ENCODE results near the gene FAM83F.

FAM83F gene

GRCh38 chr22:40007853-40008710, 13.3 kb downstream of the FAM83F start:
- ChIA-PET POLR2A (no interaction called here), CTCF (interaction anchor here (2.0 kb wide), 1 partner anchor 17 kb away, joined by 7 read pairs; no protein-coding TSS in a partner anchor)
- DNase-seq (ENCODE audit: extremely low spot score) = no peak
- no peak for TF ChIP-seq L3MBTL2 (conservative IDR thresholded peaks at IDR 0.05)
- no peak for TF ChIP-seq TARDBP (IDR thresholded peaks at IDR 0.05)
- TF ChIP-seq CTBP1 (IDR thresholded peaks at IDR 0.05; ENCODE audit: borderline replicate concordance) = no peak
- no peak for TF ChIP-seq FOXK2 (IDR thresholded peaks at IDR 0.05)
- no peak for TF ChIP-seq ZNF384 (IDR thresholded peaks at IDR 0.05)
- TF ChIP-seq SP1 (IDR thresholded peaks at IDR 0.05) = no peak
- TF ChIP-seq FOXM1 (IDR thresholded peaks at IDR 0.05; ENCODE audit: borderline replicate concordance) = no peak
- TF ChIP-seq FOXA1 (IDR thresholded peaks at IDR 0.05) = no peak

GRCh38 chr22:40008726-40009291, 14.1 kb downstream of the FAM83F start:
- TF ChIP-seq TARDBP (IDR thresholded peaks at IDR 0.05) = no peak
- TF ChIP-seq ELF4 (IDR thresholded peaks at IDR 0.05) = no peak
- TF ChIP-seq, protein P1, sequence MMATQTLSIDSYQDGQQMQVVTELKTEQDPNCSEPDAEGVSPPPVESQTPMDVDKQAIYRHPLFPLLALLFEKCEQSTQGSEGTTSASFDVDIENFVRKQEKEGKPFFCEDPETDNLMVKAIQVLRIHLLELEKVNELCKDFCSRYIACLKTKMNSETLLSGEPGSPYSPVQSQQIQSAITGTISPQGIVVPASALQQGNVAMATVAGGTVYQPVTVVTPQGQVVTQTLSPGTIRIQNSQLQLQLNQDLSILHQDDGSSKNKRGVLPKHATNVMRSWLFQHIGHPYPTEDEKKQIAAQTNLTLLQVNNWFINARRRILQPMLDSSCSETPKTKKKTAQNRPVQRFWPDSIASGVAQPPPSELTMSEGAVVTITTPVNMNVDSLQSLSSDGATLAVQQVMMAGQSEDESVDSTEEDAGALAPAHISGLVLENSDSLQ (IDR thresholded peaks at IDR 0.05) = no peak
- no peak for TF ChIP-seq SUZ12 (IDR thresholded peaks at IDR 0.05)
- no peak for TF ChIP-seq NFRKB (IDR thresholded peaks at IDR 0.05)
- no peak for TF ChIP-seq ZNF384 (IDR thresholded peaks at IDR 0.05)
- TF ChIP-seq CTBP1 (IDR thresholded peaks at IDR 0.05; ENCODE audit: borderline replicate concordance) = no peak
- no peak for TF ChIP-seq ARNT (IDR thresholded peaks at IDR 0.05)
- TF ChIP-seq HDGF (IDR thresholded peaks at IDR 0.05; ENCODE audit: borderline replicate concordance) = no peak
- TF ChIP-seq SP1 (IDR thresholded peaks at IDR 0.05) = no peak
- no peak for TF ChIP-seq BHLHE40 (IDR thresholded peaks at IDR 0.05; ENCODE audit: borderline replicate concordance)
- POLR2A ChIA-PET = interaction anchor here (1.3 kb wide), 1 partner anchor 35 kb away, joined by 5 read pairs; no protein-coding TSS in a partner anchor
- CTCF ChIA-PET = interaction anchor here (2.0 kb wide), 1 partner anchor 16 kb away, joined by 7 read pairs; no protein-coding TSS in a partner anchor
- DNase-seq (ENCODE audit: extremely low spot score) = no peak

GRCh38 chr22:40009292-40009774, 14.6 kb downstream of the FAM83F start:
- DNase-seq (ENCODE audit: extremely low spot score) = no peak
- ChIA-PET CTCF (interaction anchor here (2.0 kb wide), 1 partner anchor 15 kb away, joined by 7 read pairs; no protein-coding TSS in a partner anchor), POLR2A (interaction anchor here (1.3 kb wide), 1 partner anchor 34 kb away, joined by 5 read pairs; no protein-coding TSS in a partner anchor)

DNA sequence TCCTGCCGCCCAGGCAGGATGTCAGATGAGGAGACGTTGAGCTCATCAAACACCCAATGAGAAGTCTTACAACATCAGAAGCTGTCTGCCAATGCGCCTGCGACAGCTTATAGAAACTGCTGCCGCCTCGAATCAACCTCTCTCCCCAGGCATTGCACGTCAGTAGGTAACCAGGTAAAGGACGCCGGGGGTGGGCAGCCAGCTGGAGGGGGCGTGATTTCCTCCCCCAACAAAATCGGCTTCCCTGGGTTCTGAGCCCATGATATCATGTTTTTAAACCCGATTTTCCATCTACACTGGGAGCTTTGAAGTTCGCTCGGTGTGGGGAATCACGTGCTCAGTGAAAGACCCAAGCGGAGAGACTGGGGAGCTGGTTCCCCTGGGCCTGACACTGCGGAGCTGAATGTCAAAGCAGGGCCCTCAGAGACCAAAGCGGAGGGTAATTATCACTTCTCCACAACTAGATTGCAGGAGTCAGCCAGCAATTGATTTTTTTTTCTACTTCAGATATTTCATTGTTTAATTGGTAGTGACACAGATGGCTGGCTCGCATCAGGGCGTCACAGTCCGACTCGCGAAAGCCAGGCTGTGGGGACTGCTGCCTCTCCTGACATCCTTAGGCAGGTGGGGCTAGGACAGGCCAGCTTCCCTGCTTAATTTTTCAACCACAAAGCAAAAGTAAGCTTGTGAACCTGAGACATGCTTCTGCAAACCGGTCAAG, 15.4 kb downstream of the FAM83F start:
- TF ChIP-seq NFRKB (IDR thresholded peaks at IDR 0.05) (no peak), SP1 (IDR thresholded peaks at IDR 0.05) (no peak), L3MBTL2 (conservative IDR thresholded peaks at IDR 0.05) (no peak), ELF4 (IDR thresholded peaks at IDR 0.05) (no peak), FOXM1 (IDR thresholded peaks at IDR 0.05; ENCODE audit: borderline replicate concordance) (no peak), TARDBP (IDR thresholded peaks at IDR 0.05) (no peak), ARNT (IDR thresholded peaks at IDR 0.05) (no peak), FOXK2 (IDR thresholded peaks at IDR 0.05) (no peak), CTBP1 (IDR thresholded peaks at IDR 0.05; ENCODE audit: borderline replicate concordance) (no peak), HDGF (IDR thresholded peaks at IDR 0.05; ENCODE audit: borderline replicate concordance) (no peak), FOXA1 (IDR thresholded peaks at IDR 0.05) (no peak), SUZ12 (IDR thresholded peaks at IDR 0.05) (no peak), BHLHE40 (IDR thresholded peaks at IDR 0.05; ENCODE audit: borderline replicate concordance) (no peak), LEF1 (IDR thresholded peaks at IDR 0.05; ENCODE audit: borderline replicate concordance) (no peak), ZNF384 (IDR thresholded peaks at IDR 0.05) (no peak)
- TF ChIP-seq, protein P1 (IDR thresholded peaks at IDR 0.05) = no peak
- ChIA-PET CTCF (no interaction called here), POLR2A (interaction anchor here (1.3 kb wide), 1 partner anchor 34 kb away, joined by 5 read pairs; no protein-coding TSS in a partner anchor)
- DNase-seq (ENCODE audit: extremely low spot score) = no peak

More at GRCh38 chr22:40009292-40009774, 14.6 kb downstream of the FAM83F start:
- no peak for TF ChIP-seq BHLHE40 (IDR thresholded peaks at IDR 0.05; ENCODE audit: borderline replicate concordance)
- TF ChIP-seq, protein P1 (IDR thresholded peaks at IDR 0.05) = no peak
- TF ChIP-seq TARDBP (IDR thresholded peaks at IDR 0.05) = no peak
- no peak for TF ChIP-seq HDGF (IDR thresholded peaks at IDR 0.05; ENCODE audit: borderline replicate concordance)
- no peak for TF ChIP-seq SP1 (IDR thresholded peaks at IDR 0.05)
- no peak for TF ChIP-seq NFRKB (IDR thresholded peaks at IDR 0.05)
- TF ChIP-seq SUZ12 (IDR thresholded peaks at IDR 0.05) = no peak
- TF ChIP-seq ELF4 (IDR thresholded peaks at IDR 0.05) = no peak
- TF ChIP-seq FOXM1 (IDR thresholded peaks at IDR 0.05; ENCODE audit: borderline replicate concordance) = no peak
- TF ChIP-seq ARNT (IDR thresholded peaks at IDR 0.05) = no peak
- TF ChIP-seq FOXK2 (IDR thresholded peaks at IDR 0.05) = no peak
- TF ChIP-seq L3MBTL2 (conservative IDR thresholded peaks at IDR 0.05) = no peak
- no peak for TF ChIP-seq CTBP1 (IDR thresholded peaks at IDR 0.05; ENCODE audit: borderline replicate concordance)
- no peak for TF ChIP-seq LEF1 (IDR thresholded peaks at IDR 0.05; ENCODE audit: borderline replicate concordance)
- no peak for TF ChIP-seq FOXA1 (IDR thresholded peaks at IDR 0.05)
- no peak for TF ChIP-seq ZNF384 (IDR thresholded peaks at IDR 0.05)

DNA sequence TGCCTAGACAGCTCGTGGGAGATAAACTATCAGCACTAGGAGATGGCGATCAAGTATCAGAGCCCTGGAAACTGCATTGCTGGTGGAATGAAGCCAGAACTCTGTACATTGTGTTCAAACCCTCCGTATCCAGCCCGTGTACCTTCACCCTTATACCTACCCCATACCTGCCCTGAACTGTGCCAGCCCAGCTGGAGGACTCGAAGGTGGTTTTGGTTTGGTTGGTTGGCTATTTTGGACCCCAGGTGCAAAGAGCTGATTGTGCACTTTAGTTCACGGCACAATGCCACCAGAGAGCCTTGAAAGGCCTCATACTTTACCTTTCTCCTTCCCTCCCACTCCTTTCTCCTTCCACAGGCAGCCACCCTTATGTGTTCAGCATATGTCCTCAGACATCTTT, 16.0 kb downstream of the FAM83F start:
- POLR2A ChIA-PET = no interaction called here
- TF ChIP-seq FOXK2 (IDR thresholded peaks at IDR 0.05) (no peak), BHLHE40 (IDR thresholded peaks at IDR 0.05; ENCODE audit: borderline replicate concordance) (no peak), L3MBTL2 (conservative IDR thresholded peaks at IDR 0.05) (no peak)
- DNase-seq (ENCODE audit: extremely low spot score) = no peak
- CTCF ChIA-PET = no interaction called here
